Endothelial cell of umbilical vein (primary cell): ENCODE measurements around the gene NTF3. TPM values are rescaled to one million over a fixed set of nuclear protein-coding genes. Genes with fewer than 3 reads are reported as not detected.

ENCODE experiments used
- BruUV-seq: library from RNA; stranded (reverse); fragments of 400-500 nt; replicated peaks from 2 replicates; lab custom pipeline; 2021; lab: Mats Ljungman, UMichigan
- CTCF ChIA-PET: fragments of 300-600, 350-600 bp; sonication (Branson Sonifier 250); formaldehyde crosslinking; loops from one replicate; lab custom pipeline; 2021; ENCODE audit warnings: antibody characterized with exemption, inconsistent platforms; lab: Charles Lee
- POLR2A ChIA-PET: fragments of 300-600, 350-600 bp; sonication (Branson Sonifier 250); formaldehyde crosslinking; loops from one replicate; lab custom pipeline; 2021; ENCODE audit warnings: antibody characterized with exemption, inconsistent platforms; lab: Charles Lee
- DNase-seq: peaks from one replicate; pipeline ENCODE4 v3.0.0-alpha.2; 2011; ENCODE audit warnings: low read depth, low spot score
- FAIRE-seq: peaks from 2 replicates; lab custom pipeline; 2011; peaks lifted over from hg19 to GRCh38; lab: Jason Lieb, UNC
- H2AFZ ChIP-seq: 2 replicates; pipeline ENCODE4 v1.6.0; 2012; ENCODE audit warnings: low read depth, low read length, control low read depth, inconsistent platforms
- H3K27ac ChIP-seq: 2 replicates; pipeline ENCODE4 v1.5.1; 2011; ENCODE audit warnings: low read depth, mild to moderate bottlenecking, control low read depth, low read length, moderate library complexity; ENCODE audit not compliant: insufficient read depth
- H3K27me3 ChIP-seq, 2 experiments: 2 replicates each; pipeline versions ENCODE4 v1.6.0 to v1.6.1; 2011; ENCODE audit warnings: low read length in 2 of 2, mixed read lengths in 1 of 2; ENCODE audit not compliant: control insufficient read depth in 2 of 2, insufficient read depth in 2 of 2
- H3K36me3 ChIP-seq, 2 experiments: 2 replicates in 1 of 2; 3 replicates in 1 of 2; pipeline ENCODE4 v1.5.1; 2011; ENCODE audit warnings: low read length in 2 of 2, mild to moderate bottlenecking in 1 of 2, moderate library complexity in 1 of 2; ENCODE audit not compliant: control insufficient read depth in 2 of 2, insufficient read depth in 2 of 2; ENCODE audit errors: extremely low read depth in 1 of 2
- H3K4me1 ChIP-seq: 3 replicates; pipeline ENCODE4 v1.5.1; 2011; ENCODE audit warnings: mild to moderate bottlenecking, low read length; ENCODE audit not compliant: control insufficient read depth, insufficient read depth; ENCODE audit errors: extremely low read depth
- H3K4me2 ChIP-seq: 2 replicates; pipeline ENCODE4 v1.6.1; 2011; ENCODE audit warnings: low read length, control low read depth, mixed read lengths; ENCODE audit not compliant: insufficient read depth
- H3K4me3 ChIP-seq, 3 experiments: fragments of 200-600 bp in 1 of 3; sonication (generic), shearing (Covaris generic) in 1 of 3; replicated peaks in 1 of 3; 2 replicates each; pipeline ENCODE4 v1.5.1; 2011 to 2016; ENCODE audit warnings: control low read depth in 3 of 3, low read length in 3 of 3, mild to moderate bottlenecking in 2 of 3, inconsistent platforms in 1 of 3, low read depth in 1 of 3, moderate library complexity in 1 of 3; ENCODE audit not compliant: insufficient read depth in 1 of 3
- H3K79me2 ChIP-seq: 2 replicates; pipeline ENCODE4 v1.6.0; 2012; ENCODE audit warnings: low read length, inconsistent platforms; ENCODE audit not compliant: control insufficient read depth, insufficient read depth
- H3K9ac ChIP-seq: replicated peaks from 2 replicates; pipeline ENCODE3; 2011; ENCODE audit warnings: low read length, control low read depth; ENCODE audit not compliant: insufficient read depth; ENCODE audit errors: extremely low read depth
- H3K9me1 ChIP-seq: replicated peaks from 3 replicates; pipeline ENCODE4 v1.6.0; 2011; ENCODE audit warnings: mild to moderate bottlenecking, low read length; ENCODE audit not compliant: control insufficient read depth, insufficient read depth; ENCODE audit errors: extremely low read depth
- H3K9me3 ChIP-seq: replicated peaks from 2 replicates; pipeline ENCODE4 v1.5.1; 2012; ENCODE audit warnings: low read length, inconsistent platforms; ENCODE audit not compliant: control insufficient read depth, insufficient read depth
- H4K20me1 ChIP-seq: replicated peaks from 2 replicates; pipeline ENCODE3; 2011; ENCODE audit warnings: mild to moderate bottlenecking, low read length; ENCODE audit not compliant: control insufficient read depth, insufficient read depth; ENCODE audit errors: extremely low read depth
- CTCF ChIP-seq, 2 donors: IDR thresholded peaks; 1 replicate in 1 of 2; 2 replicates in 1 of 2; pipeline ENCODE4 v1.5.1; 2011; ENCODE audit warnings: low read length in 2 of 2, mild to moderate bottlenecking in 2 of 2, moderate library complexity in 2 of 2, control low read depth in 1 of 2, inconsistent platforms in 1 of 2, low read depth in 1 of 2; ENCODE audit not compliant: insufficient read depth in 1 of 2; ENCODE audit errors: extremely low read depth in 1 of 2
- EZH2 ChIP-seq: IDR thresholded peaks from 2 replicates; pipeline ENCODE4 v1.6.1; 2012; ENCODE audit warnings: borderline replicate concordance, low read depth, mild to moderate bottlenecking, moderate library complexity, low read length, inconsistent platforms; ENCODE audit not compliant: severe bottlenecking
- FOS ChIP-seq: IDR thresholded peaks from 2 replicates; pipeline ENCODE4 v1.6.1; 2011; ENCODE audit warnings: mild to moderate bottlenecking, low read length, moderate library complexity, borderline replicate concordance; ENCODE audit not compliant: insufficient read depth
- GATA2 ChIP-seq: IDR thresholded peaks from 2 replicates; pipeline ENCODE4 v1.7.0; 2011; ENCODE audit warnings: low read depth, mild to moderate bottlenecking, moderate library complexity, mixed read lengths, low read length; ENCODE audit not compliant: insufficient read length, insufficient read depth
- JUN ChIP-seq: IDR thresholded peaks from 2 replicates; pipeline ENCODE4 v1.6.1; 2011; ENCODE audit warnings: borderline replicate concordance, low read depth; ENCODE audit not compliant: insufficient read length, insufficient read depth
- MYC ChIP-seq: IDR thresholded peaks from one replicate; pipeline ENCODE4 v1.6.1; 2011; ENCODE audit warnings: mild to moderate bottlenecking, low read depth, low read length
- POLR2A ChIP-seq: IDR thresholded peaks from 2 replicates; pipeline ENCODE4 v1.6.1; 2012; ENCODE audit warnings: low read depth, mild to moderate bottlenecking, control low read depth, low read length
- POLR2AphosphoS5 ChIP-seq: IDR thresholded peaks from 2 replicates; pipeline ENCODE4 v1.6.1; 2012; ENCODE audit warnings: low read depth, mild to moderate bottlenecking, control low read depth, low read length, moderate library complexity; ENCODE audit not compliant: insufficient read depth
- dilution Hi-C: fragments of 300-500 bp; cut with MboI; formaldehyde crosslinking; loops from one replicate; pipeline ENCODE4 v1.15.0; 2019; ENCODE audit warnings: low sequenced_read_pairs; ENCODE audit not compliant: extremely low pct_ligation_motif_present
- intact Hi-C: fragments of 100-400 bp; cut with micrococcal nuclease; formaldehyde crosslinking; loops from one replicate; pipeline ENCODE4 v1.10.0; 2022
- polyA plus RNA-seq, 4 experiments: library from polyadenylated mRNA; depleted of rRNA in 3 of 4; stranded (reverse) in 3 of 4; unstranded in 1 of 4; fragments of >200 nt; gene quantifications; 2 replicates each; pipeline versions ENCODE4 v1.2.1 to v1.2.3, GENCODE V29; 2011 to 2012; ENCODE audit warnings: missing spikeins in 1 of 4
- total RNA-seq: library from RNA; stranded (reverse); gene quantifications from 2 replicates; pipeline ENCODE4 v1.2.3, GENCODE V29; 2021
- TF ChIP-seq, protein P1 (sequence below): IDR thresholded peaks from 2 replicates; pipeline ENCODE4 v1.6.1; 2011; ENCODE audit not compliant: insufficient read depth, insufficient read length

Gene NTF3
- total and polyA plus RNA-seq, 2 donors (not counting 3 experiments of a cell fraction or from before 2014, with no cell fraction given) = not detected

- intact Hi-C loops = no loop called here
Measured at GRCh38 chr12:5439788-5440300, 7.9 kb downstream of the NTF3 start.

More at GRCh38 chr12:5439788-5440300, 7.9 kb downstream of the NTF3 start:
- TF ChIP-seq CTCF (IDR thresholded peaks at IDR 0.05; ENCODE audit: extremely low read depth in 1 of 2, insufficient read depth in 1 of 2, low read depth in 1 of 2, low read length in 2 of 2) (no peak), FOS (no peak), POLR2A (no peak), POLR2AphosphoS5 (no peak), MYC (no peak), JUN (no peak), GATA2 (no peak), EZH2 (no peak)
- TF ChIP-seq, protein P1, sequence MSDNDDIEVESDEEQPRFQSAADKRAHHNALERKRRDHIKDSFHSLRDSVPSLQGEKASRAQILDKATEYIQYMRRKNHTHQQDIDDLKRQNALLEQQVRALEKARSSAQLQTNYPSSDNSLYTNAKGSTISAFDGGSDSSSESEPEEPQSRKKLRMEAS = no peak
- ChIA-PET POLR2A (no interaction called here), CTCF (no interaction called here)
- DNase-seq (no peak), FAIRE-seq (no peak)
- BruUV-seq = no TSS peak
- H3K27ac ChIP-seq = no peak overlapping the region
- H3K36me3 ChIP-seq = no peaks in the 10 kb centered on the region
- H3K79me2 ChIP-seq = no peaks in the 10 kb centered on the region
- H3K9me1 ChIP-seq = no peaks in the 10 kb centered on the region
- H3K4me3 ChIP-seq = no peak overlapping the region
- H2AFZ ChIP-seq = no peak overlapping the region
- no peak overlapping the region for H3K9ac ChIP-seq
- no peak overlapping the region for H3K4me2 ChIP-seq
- no peaks in the 10 kb centered on the region for H4K20me1 ChIP-seq
- no peaks in the 10 kb centered on the region for H3K4me1 ChIP-seq
- no peaks in the 10 kb centered on the region for H3K9me3 ChIP-seq
- H3K27me3 ChIP-seq = peaks cover 44 to 61% of the 10 kb centered on the region in 2 experiments
- dilution Hi-C loops = no loop called here
